ENCODE results near the gene TRIM44. TPM values are rescaled to one million over a fixed set of nuclear protein-coding genes. Genes with fewer than 3 reads are reported as not detected.
A peak's percentile ranks its signal among the peaks of the same experiment; 100 is the strongest.

The TRIM44 gene
- total RNA-seq, 1 donor from 2014 or later, result 9.7 TPM

DNA sequence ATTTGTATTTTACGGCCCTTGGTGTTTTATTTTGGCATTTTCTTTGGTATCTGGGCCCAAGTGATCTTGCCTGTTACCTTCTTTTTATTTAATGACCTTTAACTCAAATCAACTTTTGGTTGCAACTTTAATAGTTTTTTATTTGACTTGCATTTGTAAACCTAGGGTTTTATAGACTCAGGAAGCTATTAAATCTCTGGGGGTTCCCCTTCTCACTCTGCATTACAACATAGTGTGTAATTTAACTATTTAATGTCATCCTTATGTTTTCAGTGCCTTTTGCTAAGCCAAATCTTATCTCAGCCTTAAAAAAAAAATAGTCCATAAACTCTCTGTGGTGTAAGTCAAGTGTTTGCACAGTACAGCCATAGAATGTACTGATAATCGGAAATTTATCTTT is 41.0 kb upstream of the TRIM44 start:
- Histone ChIP-seq H3K27me3 (ENCODE audit: control insufficient read depth, insufficient read depth, low read length) (no peaks in the 10 kb centered on the region), H3K4me3 (ENCODE audit: low read depth, low read length) (peak overlapping the region; percentile 87), H3K36me3 (ENCODE audit: control insufficient read depth, insufficient read depth, low read length) (no peaks in the 10 kb centered on the region)
- FAIRE-seq (no peak), DNase-seq (ENCODE audit: low read depth) (peak; percentile 54)
- TF ChIP-seq, protein P1, sequence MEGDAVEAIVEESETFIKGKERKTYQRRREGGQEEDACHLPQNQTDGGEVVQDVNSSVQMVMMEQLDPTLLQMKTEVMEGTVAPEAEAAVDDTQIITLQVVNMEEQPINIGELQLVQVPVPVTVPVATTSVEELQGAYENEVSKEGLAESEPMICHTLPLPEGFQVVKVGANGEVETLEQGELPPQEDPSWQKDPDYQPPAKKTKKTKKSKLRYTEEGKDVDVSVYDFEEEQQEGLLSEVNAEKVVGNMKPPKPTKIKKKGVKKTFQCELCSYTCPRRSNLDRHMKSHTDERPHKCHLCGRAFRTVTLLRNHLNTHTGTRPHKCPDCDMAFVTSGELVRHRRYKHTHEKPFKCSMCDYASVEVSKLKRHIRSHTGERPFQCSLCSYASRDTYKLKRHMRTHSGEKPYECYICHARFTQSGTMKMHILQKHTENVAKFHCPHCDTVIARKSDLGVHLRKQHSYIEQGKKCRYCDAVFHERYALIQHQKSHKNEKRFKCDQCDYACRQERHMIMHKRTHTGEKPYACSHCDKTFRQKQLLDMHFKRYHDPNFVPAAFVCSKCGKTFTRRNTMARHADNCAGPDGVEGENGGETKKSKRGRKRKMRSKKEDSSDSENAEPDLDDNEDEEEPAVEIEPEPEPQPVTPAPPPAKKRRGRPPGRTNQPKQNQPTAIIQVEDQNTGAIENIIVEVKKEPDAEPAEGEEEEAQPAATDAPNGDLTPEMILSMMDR (IDR thresholded peaks at IDR 0.05; ENCODE audit: insufficient read depth, low read length, severe bottlenecking), result no peak

DNA sequence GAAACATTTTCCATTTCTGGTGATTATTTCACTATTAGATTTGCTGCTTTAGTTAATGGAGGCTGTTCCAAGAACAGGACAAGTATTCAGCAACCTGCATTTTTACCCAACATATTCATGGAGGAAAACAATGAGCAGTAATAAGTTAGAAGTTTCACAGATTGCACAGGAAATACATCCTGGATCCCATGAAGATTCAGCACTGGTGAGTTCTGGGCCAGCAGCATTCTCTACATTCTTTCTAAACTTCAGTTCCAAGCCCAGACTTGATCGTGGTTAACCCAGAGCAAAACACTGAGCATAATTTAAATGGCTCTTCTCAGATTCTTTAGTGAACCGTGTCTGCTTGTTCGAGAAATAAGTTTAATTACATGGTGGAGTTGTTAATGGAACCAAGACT is 40.5 kb upstream of the TRIM44 start:
- Histone ChIP-seq H3K4me3 (ENCODE audit: low read depth, low read length) (no peak overlapping the region), H3K36me3 (ENCODE audit: control insufficient read depth, insufficient read depth, low read length) (no peaks in the 10 kb centered on the region), H3K27me3 (ENCODE audit: control insufficient read depth, insufficient read depth, low read length) (no peaks in the 10 kb centered on the region)
- TF ChIP-seq, protein P1 (IDR thresholded peaks at IDR 0.05; ENCODE audit: insufficient read depth, low read length, severe bottlenecking), result no peak
- DNase-seq (ENCODE audit: low read depth), result peak; percentile 95
- FAIRE-seq, result no peak

DNA sequence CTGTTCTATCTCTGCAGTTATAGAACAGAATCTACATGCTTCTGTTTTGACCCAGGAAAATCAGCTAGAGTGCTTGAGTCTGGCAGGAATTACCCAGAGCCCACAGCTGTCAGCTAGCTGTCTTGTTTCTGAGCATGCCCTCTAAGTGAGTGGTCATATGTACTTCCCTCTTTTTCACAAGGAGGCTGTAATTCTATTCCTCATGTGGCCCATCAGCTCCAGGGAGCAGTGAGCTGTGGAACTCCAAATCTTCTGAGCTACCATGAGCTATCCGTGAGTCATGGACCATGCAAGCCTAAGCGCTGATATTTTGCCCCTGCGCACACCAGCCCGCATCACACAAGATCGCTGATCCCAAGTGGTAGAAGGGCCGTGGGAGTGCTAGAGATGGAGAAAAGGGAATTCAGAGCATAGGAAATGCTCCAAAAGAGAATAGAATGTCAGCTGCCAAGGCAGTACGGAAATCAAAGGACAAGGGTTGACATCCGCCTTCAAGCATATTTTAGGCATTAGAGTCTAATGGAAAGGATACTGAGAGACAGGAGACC is 38.9 kb upstream of the TRIM44 start:
- no peak for FAIRE-seq
- DNase-seq (ENCODE audit: low read depth), result peak; percentile 98
- no peaks in the 10 kb centered on the region for H3K36me3 ChIP-seq (ENCODE audit: control insufficient read depth, insufficient read depth, low read length)
- TF ChIP-seq, protein P1 (IDR thresholded peaks at IDR 0.05; ENCODE audit: insufficient read depth, low read length, severe bottlenecking), result no peak
- H3K27me3 ChIP-seq (ENCODE audit: control insufficient read depth, insufficient read depth, low read length), result no peaks in the 10 kb centered on the region
- no peak overlapping the region for H3K4me3 ChIP-seq (ENCODE audit: low read depth, low read length)

- Histone ChIP-seq H3K36me3 (ENCODE audit: control insufficient read depth, insufficient read depth, low read length) (no peaks in the 10 kb centered on the region), H3K4me3 (ENCODE audit: low read depth, low read length) (no peak overlapping the region), H3K27me3 (ENCODE audit: control insufficient read depth, insufficient read depth, low read length) (no peaks in the 10 kb centered on the region)
- DNase-seq (ENCODE audit: low read depth) (no peak), FAIRE-seq (no peak)
- TF ChIP-seq, protein P1 (IDR thresholded peaks at IDR 0.05; ENCODE audit: insufficient read depth, low read length, severe bottlenecking), result no peak
Measured at GRCh38 chr11:35624316-35624715, 38.3 kb upstream of the TRIM44 start.

DNA sequence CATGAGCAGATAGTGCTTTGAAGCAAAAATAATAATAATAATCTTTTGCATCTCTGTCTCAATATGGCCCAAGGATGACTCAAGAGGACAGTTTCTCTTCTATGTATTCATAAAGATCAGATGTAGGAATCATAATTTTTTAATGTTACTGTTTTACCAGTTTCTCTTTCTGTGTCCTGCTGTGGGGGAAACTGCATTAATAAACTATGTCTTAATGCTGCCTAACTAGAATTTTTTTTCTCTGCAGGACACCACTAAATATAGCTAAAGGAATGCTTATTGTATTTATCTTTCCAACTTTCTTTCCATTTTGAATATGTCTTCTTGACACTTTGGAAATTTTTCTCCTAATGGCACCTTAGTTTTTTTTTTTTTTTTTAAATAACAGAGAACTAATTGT is 37.8 kb upstream of the TRIM44 start:
- Histone ChIP-seq H3K4me3 (ENCODE audit: low read depth, low read length) (no peak overlapping the region), H3K27me3 (ENCODE audit: control insufficient read depth, insufficient read depth, low read length) (no peaks in the 10 kb centered on the region), H3K36me3 (ENCODE audit: control insufficient read depth, insufficient read depth, low read length) (no peaks in the 10 kb centered on the region)
- TF ChIP-seq, protein P1 (IDR thresholded peaks at IDR 0.05; ENCODE audit: insufficient read depth, low read length, severe bottlenecking), result no peak
- no peak for DNase-seq (ENCODE audit: low read depth)
- no peak for FAIRE-seq

DNA sequence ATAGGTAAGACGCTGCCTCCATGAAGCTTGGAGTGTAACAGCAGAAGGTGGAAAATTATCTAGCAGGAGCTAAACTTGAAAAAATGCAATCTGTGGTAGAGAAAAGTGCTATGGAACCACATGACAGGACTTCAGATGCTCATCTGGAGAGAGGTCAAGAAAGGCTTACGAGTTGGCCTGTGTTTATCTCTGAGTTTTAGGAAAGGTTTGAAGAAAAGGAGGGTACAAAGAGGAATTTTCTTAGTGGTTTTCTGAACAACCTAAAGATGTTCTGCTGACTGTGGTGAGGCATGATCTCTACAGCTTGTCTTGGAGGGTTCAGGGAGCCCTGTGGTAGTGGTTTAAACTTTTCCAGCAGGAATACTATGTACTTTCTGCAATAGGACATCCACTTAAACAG is 36.1 kb upstream of the TRIM44 start:
- H3K4me3 ChIP-seq (ENCODE audit: low read depth, low read length), result no peak overlapping the region
- H3K36me3 ChIP-seq (ENCODE audit: control insufficient read depth, insufficient read depth, low read length), result no peaks in the 10 kb centered on the region
- no peaks in the 10 kb centered on the region for H3K27me3 ChIP-seq (ENCODE audit: control insufficient read depth, insufficient read depth, low read length)
- no peak for DNase-seq (ENCODE audit: low read depth)
- TF ChIP-seq, protein P1 (IDR thresholded peaks at IDR 0.05; ENCODE audit: insufficient read depth, low read length, severe bottlenecking), result no peak
- no peak for FAIRE-seq
